GM20000 (cell line): ENCODE results near the gene TMEM106B.
"Not testable (repeated sequence)": the region's sequence is repeated elsewhere in the genome, so short reads cannot be mapped to it uniquely, and the experiment has no call there.

Experiments used
- DNase-seq: peaks from one replicate; pipeline ENCODE4 v3.0.0; 2012; ENCODE audit warnings: low spot score
- CTCF ChIP-seq: IDR thresholded peaks from 2 replicates; pipeline ENCODE4 v1.5.1; 2012; ENCODE audit warnings: mild to moderate bottlenecking, control low read depth; ENCODE audit errors: extremely low read depth, missing control alignments

TMEM106B gene

GRCh38 chr7:12220389-12221046 is 9.4 kb downstream of the TMEM106B start:
- DNase-seq, result no peak
- no peak for TF ChIP-seq CTCF

GRCh38 chr7:12221414-12221813 is 10.3 kb downstream of the TMEM106B start:
- DNase-seq, result no peak
- TF ChIP-seq CTCF, result no peak

DNA sequence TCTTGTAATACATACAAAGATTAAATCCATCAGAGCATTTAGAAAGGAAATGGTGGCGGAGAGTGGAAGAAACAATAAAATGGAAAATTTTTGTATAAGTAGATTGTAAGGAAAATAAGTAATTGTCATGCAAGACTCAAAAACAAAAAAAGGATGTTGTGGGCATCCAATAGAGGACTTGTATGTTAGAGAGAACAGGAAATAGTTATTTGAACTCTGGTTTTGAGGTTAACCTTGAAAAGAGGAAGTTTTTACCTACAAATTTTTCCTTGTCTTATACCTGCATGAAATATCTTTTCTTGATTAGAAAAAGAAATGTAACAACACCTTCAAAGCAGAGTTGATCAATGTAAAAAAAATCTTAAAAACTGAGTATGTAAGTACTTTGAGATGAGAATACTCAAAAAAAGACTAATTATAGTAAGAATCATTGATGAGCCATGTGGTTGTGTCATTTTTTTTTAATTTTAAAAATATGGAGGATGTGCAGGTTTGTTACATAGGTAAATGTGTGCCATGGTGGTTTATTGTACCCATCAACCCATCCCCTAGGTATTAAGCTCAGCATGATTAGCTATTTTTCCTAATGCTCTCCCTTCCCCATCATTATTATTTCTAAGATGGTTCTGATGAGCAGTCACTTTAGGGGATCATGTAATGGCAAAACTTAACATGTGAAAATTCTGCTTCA is 11.9 kb downstream of the TMEM106B start:
- TF ChIP-seq CTCF, result no peak
- DNase-seq, result no peak

DNA sequence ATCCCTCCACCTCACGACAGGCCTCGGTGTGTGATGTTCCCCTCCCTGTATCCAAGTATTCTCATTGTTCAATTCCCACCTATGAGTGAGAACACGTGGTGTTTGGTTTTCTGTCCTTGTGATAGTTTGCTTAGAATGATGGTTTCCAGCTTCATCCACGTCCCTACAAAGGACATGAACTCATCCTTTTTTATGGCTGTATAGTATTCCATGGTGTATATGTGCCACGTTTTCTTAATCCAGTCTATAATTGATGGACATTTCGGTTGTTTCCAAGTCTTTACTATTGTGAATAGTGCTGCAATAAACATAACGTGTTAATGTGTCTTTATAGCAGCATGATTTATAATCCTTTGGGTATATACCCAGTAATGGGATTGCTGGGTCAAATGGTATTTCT is 13.9 kb downstream of the TMEM106B start:
- DNase-seq, result not testable (repeated sequence)

DNA sequence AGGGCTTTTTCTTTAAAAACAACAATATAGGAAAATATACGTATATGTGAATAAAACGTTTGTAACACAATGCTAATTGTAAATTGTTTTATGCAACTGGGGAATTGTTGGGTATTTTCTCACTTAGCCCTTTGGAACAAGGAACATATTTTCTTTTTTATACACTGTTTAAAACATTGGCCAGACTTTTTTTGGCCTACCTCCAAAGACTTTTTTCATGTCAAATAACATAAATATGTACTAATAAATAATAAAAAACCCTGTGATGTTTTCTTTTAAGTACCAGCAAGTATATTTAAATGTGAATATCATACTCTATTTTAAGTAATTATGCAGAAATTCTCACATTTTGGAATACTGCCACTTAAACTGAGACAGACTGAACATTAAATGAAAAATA is 15.7 kb downstream of the TMEM106B start:
- no peak for DNase-seq
- TF ChIP-seq CTCF, result no peak

DNA sequence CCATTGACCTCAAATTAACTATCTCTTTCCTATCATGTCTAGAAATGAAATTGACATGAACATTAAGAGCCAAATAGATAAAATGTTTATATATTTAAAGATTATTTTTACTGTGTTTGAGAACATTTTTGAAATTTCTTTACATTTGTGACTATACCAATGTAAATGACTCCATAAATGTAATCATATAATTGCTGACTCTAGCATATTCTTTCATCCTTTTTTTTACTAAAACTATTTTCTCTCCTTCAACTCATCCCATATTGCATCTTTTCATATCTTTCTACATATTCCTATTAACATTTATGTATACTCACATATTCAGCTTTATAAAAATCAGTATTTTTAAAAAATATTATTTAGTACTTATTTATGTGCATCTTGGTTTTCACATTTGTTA is 16.9 kb downstream of the TMEM106B start:
- TF ChIP-seq CTCF, result no peak
- DNase-seq, result no peak

GRCh38 chr7:12229046-12229445 is 18.0 kb downstream of the TMEM106B start:
- no peak for DNase-seq
- no peak for TF ChIP-seq CTCF

- no peak for TF ChIP-seq CTCF
Measured at GRCh38 chr7:12231097-12231496, 20.0 kb downstream of the TMEM106B start.

More at GRCh38 chr7:12231097-12231496, 20.0 kb downstream of the TMEM106B start:
- DNase-seq, result no peak
